Caco-2 (cell line): ENCODE data around the gene NCKAP5. TPM values are rescaled to one million over a fixed set of nuclear protein-coding genes. Genes with fewer than 3 reads are reported as not detected.

Experiments
- BruUV-seq: library from RNA; stranded (reverse); fragments of 400-500 nt; replicated peaks from 2 replicates; lab custom pipeline; 2021; lab: Mats Ljungman, UMichigan
- CTCF ChIA-PET: fragments of 300-600 bp; sonication (Branson Sonifier 250); formaldehyde crosslinking; loops from one replicate; lab custom pipeline; 2022; ENCODE audit warnings: antibody characterized with exemption; lab: Charles Lee
- POLR2A ChIA-PET: fragments of 300-600 bp; sonication (Branson Sonifier 250); formaldehyde crosslinking; loops from one replicate; lab custom pipeline; 2022; ENCODE audit warnings: antibody characterized with exemption; lab: Charles Lee
- DNase-seq, 2 experiments: peaks; one replicate each; pipeline versions ENCODE4 v3.0.0 to v3.0.0-alpha.2; 2020 to 2022
- H3K27me3 ChIP-seq: replicated peaks from 2 replicates; pipeline ENCODE4 v1.6.0; 2011; ENCODE audit warnings: low read length; ENCODE audit not compliant: control insufficient read depth, insufficient read depth
- H3K36me3 ChIP-seq: 2 replicates; pipeline ENCODE4 v1.5.1; 2011; ENCODE audit warnings: low read length; ENCODE audit not compliant: control insufficient read depth, insufficient read depth
- H3K4me1 ChIP-seq: fragments of 250-450 bp; sonication (Bioruptor Pico); 2 replicates; pipeline ENCODE4 v1.5.1; 2020; ENCODE audit warnings: mild to moderate bottlenecking
- H3K4me3 ChIP-seq: 2 replicates; pipeline ENCODE4 v1.5.1; 2011; ENCODE audit warnings: low read depth, mild to moderate bottlenecking, control low read depth, low read length
- H3K9me3 ChIP-seq: fragments of 250-450 bp; sonication (Bioruptor Pico); 2 replicates; pipeline ENCODE4 v1.5.1; 2020; ENCODE audit warnings: mild to moderate bottlenecking, moderate library complexity
- H3K27ac Mint-ChIP-seq: one replicate; pipeline ENCODE4 v1.8.0; 2022; ENCODE audit warnings: mixed read lengths; ENCODE audit not compliant: unreplicated experiment
- H3K27me3 Mint-ChIP-seq: one replicate; pipeline ENCODE4 v1.8.0; 2022; ENCODE audit warnings: mixed read lengths; ENCODE audit not compliant: insufficient read depth, unreplicated experiment
- H3K36me3 Mint-ChIP-seq: one replicate; pipeline ENCODE4 v1.8.0; 2022; ENCODE audit warnings: mild to moderate bottlenecking, mixed read lengths; ENCODE audit not compliant: insufficient read depth, unreplicated experiment
- H3K4me1 Mint-ChIP-seq: one replicate; pipeline ENCODE4 v1.8.0; 2022; ENCODE audit warnings: low read depth, mixed read lengths; ENCODE audit not compliant: unreplicated experiment
- H3K4me3 Mint-ChIP-seq: one replicate; pipeline ENCODE4 v1.8.0; 2022; ENCODE audit warnings: mild to moderate bottlenecking, moderate library complexity, mixed read lengths; ENCODE audit not compliant: unreplicated experiment
- H3K9me3 Mint-ChIP-seq: one replicate; pipeline ENCODE4 v1.8.0; 2022; ENCODE audit warnings: mixed read lengths; ENCODE audit not compliant: unreplicated experiment
- CTCF ChIP-seq, 2 experiments: fragments of 200-600 bp in 1 of 2; IDR thresholded peaks; 1 replicate in 1 of 2; 2 replicates in 1 of 2; pipeline versions ENCODE4 v1.5.1 to v1.8.0; 2011 to 2022; ENCODE audit warnings: antibody characterized with exemption in 1 of 2, control low read depth in 1 of 2, inconsistent platforms in 1 of 2, low read depth in 1 of 2, low read length in 1 of 2, mild to moderate bottlenecking in 1 of 2, moderate library complexity in 1 of 2; ENCODE audit not compliant: insufficient read depth in 1 of 2, severe bottlenecking in 1 of 2, unreplicated experiment in 1 of 2
- intact Hi-C: fragments of 100-400 bp; cut with micrococcal nuclease; formaldehyde crosslinking; loops from one replicate; pipeline ENCODE4 v1.10.0; 2022; ENCODE audit not compliant: unreplicated experiment
- total RNA-seq: library from RNA; stranded (reverse); gene quantifications from 2 replicates; pipeline ENCODE4 v1.2.3, GENCODE V29; 2022

Gene NCKAP5
- total RNA-seq, 1 experiment from 2014 or later, result 3.8 TPM

GRCh38 chr2:133574620-133575019 is 6.4 kb upstream of the NCKAP5 start:
- H3K27ac Mint-ChIP-seq, result no peak overlapping the region
- H3K4me3 Mint-ChIP-seq, result no peak overlapping the region
- H3K27me3 Mint-ChIP-seq, result no peaks in the 10 kb centered on the region
- intact Hi-C loops, result no loop called here
- no TSS peak for BruUV-seq
- no peaks in the 10 kb centered on the region for H3K27me3 ChIP-seq
- H3K9me3 ChIP-seq, result no peaks in the 10 kb centered on the region
- no peaks in the 10 kb centered on the region for H3K36me3 ChIP-seq
- H3K4me1 Mint-ChIP-seq, result peaks cover 26% of the 10 kb centered on the region
- no peak overlapping the region for H3K4me3 ChIP-seq
- TF ChIP-seq CTCF (IDR thresholded peaks at IDR 0.05; ENCODE audit: insufficient read depth in 1 of 2, low read depth in 1 of 2, low read length in 1 of 2, severe bottlenecking in 1 of 2, unreplicated experiment in 1 of 2), result no peak
- ChIA-PET POLR2A (no interaction called here), CTCF (no interaction called here)
- H3K36me3 Mint-ChIP-seq, result no peaks in the 10 kb centered on the region
- DNase-seq, result no peak
- peaks cover 16% of the 10 kb centered on the region for H3K4me1 ChIP-seq
- no peaks in the 10 kb centered on the region for H3K9me3 Mint-ChIP-seq

GRCh38 chr2:133574186-133574585 is 5.9 kb upstream of the NCKAP5 start:
- peaks cover 16% of the 10 kb centered on the region for H3K4me1 ChIP-seq
- H3K9me3 Mint-ChIP-seq, result no peaks in the 10 kb centered on the region
- peaks cover 27% of the 10 kb centered on the region for H3K4me1 Mint-ChIP-seq
- intact Hi-C loops, result no loop called here
- no peak overlapping the region for H3K27ac Mint-ChIP-seq
- no peaks in the 10 kb centered on the region for H3K36me3 ChIP-seq
- ChIA-PET POLR2A (no interaction called here), CTCF (no interaction called here)
- no peak for TF ChIP-seq CTCF (IDR thresholded peaks at IDR 0.05; ENCODE audit: insufficient read depth in 1 of 2, low read depth in 1 of 2, low read length in 1 of 2, severe bottlenecking in 1 of 2, unreplicated experiment in 1 of 2)
- no peaks in the 10 kb centered on the region for H3K27me3 Mint-ChIP-seq
- no peak overlapping the region for H3K4me3 Mint-ChIP-seq
- H3K27me3 ChIP-seq, result no peaks in the 10 kb centered on the region
- no TSS peak for BruUV-seq
- no peaks in the 10 kb centered on the region for H3K9me3 ChIP-seq
- no peaks in the 10 kb centered on the region for H3K36me3 Mint-ChIP-seq
- H3K4me3 ChIP-seq, result no peak overlapping the region
- DNase-seq, result no peak

- no TSS peak for BruUV-seq
- Histone ChIP-seq H3K9me3 (no peaks in the 10 kb centered on the region), H3K4me3 (no peak overlapping the region), H3K36me3 (no peaks in the 10 kb centered on the region), H3K27me3 (no peaks in the 10 kb centered on the region), H3K4me1 (peaks cover 18% of the 10 kb centered on the region)
- Mint-ChIP-seq H3K36me3 (no peaks in the 10 kb centered on the region), H3K4me3 (no peak overlapping the region), H3K27me3 (no peaks in the 10 kb centered on the region), H3K4me1 (peaks cover 29% of the 10 kb centered on the region), H3K27ac (no peak overlapping the region), H3K9me3 (no peaks in the 10 kb centered on the region)
- ChIA-PET POLR2A (no interaction called here), CTCF (no interaction called here)
- DNase-seq, result no peak
- intact Hi-C loops, result no loop called here
- no peak for TF ChIP-seq CTCF (IDR thresholded peaks at IDR 0.05; ENCODE audit: insufficient read depth in 1 of 2, low read depth in 1 of 2, low read length in 1 of 2, severe bottlenecking in 1 of 2, unreplicated experiment in 1 of 2)
Observed at GRCh38 chr2:133573491-133574162, 5.4 kb upstream of the NCKAP5 start.
